ENCODE measurements around the gene RNF19B. TPM values are rescaled to one million over a fixed set of nuclear protein-coding genes. Genes with fewer than 3 reads are reported as not detected.

The RNF19B gene
- total RNA-seq, 1 donor from 2014 or later, result 9.9 TPM

DNA sequence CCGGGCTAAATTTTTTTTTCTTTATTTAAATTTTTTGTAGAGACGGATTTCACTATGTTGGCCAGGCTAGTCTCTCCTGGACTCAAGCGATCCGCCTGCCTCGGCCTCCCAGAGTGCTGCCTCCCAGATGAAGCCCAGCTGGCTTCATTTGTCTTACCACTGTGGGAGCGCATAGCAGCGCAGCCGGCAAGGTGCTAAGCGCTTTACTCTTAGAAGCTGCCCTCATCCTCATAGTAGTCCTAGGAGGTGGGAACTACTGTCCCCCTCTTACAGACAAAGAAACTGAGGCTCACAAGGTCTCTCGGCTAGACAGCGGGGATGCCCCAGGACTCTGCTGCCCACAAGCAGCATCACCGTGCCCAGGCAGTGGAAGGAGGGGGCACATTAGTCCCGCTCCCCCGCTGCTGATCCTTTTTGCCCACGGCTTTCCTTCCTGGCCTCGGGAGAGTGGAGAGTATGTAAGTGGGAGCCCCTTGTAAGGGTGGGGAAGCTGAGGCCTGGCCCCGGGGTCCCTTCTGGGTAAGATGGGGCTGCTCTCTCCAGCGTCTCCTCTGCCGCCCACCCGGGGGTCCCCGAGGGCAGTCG is 64.1 kb downstream of the RNF19B start:
- no peak for DNase-seq

GRCh38 chr1:32899586-32900296 is 64.9 kb downstream of the RNF19B start:
- DNase-seq, result no peak

- DNase-seq, result no peak
Measured at GRCh38 chr1:32898958-32899357, 65.7 kb downstream of the RNF19B start.

DNA sequence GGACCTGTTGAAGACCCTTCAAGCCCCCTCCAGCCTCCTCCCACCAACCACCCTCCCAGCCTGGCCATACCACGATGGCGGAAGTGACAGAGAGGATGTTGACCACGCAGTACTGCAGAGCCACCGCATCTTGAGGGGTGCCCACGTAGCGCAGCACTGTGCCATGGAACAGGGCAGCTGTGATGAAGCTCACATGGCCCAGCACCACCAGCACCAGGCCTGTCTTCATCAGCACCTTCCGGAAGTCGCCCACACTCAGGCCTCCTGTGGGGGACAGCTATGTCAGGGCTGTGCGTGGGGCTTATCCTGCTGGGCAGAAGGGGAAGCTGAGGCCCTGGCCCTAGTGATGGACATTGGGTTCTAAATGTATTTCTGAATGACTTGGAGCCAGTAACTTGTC is 66.6 kb downstream of the RNF19B start:
- no peak for DNase-seq

- no peak for DNase-seq
Measured at GRCh38 chr1:32897082-32898049, 67.2 kb downstream of the RNF19B start.

GRCh38 chr1:32896451-32896850 is 68.2 kb downstream of the RNF19B start:
- no peak for DNase-seq

- no peak for DNase-seq
Measured at GRCh38 chr1:32895325-32896215, 69.0 kb downstream of the RNF19B start.

DNA sequence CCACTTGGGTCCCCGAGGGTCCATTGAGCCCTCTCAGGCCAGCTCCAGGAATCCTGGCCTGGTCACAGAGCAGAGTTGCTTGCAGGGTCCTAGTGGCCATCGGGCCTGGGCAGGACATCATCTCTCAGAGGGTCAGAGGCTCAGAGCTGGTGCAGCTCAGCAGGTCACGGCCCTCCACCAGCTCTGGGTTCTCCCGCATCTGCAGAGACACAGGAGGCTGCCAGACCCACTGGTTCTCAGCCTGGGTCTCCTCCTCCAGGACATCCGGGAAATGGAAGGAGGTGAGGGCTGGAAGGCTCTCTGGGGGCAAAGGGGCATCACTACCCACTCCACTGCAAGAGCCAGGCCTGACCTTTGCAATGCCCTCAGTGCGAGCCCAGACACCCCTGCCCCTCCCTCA is 69.9 kb downstream of the RNF19B start:
- DNase-seq, result no peak

DNA sequence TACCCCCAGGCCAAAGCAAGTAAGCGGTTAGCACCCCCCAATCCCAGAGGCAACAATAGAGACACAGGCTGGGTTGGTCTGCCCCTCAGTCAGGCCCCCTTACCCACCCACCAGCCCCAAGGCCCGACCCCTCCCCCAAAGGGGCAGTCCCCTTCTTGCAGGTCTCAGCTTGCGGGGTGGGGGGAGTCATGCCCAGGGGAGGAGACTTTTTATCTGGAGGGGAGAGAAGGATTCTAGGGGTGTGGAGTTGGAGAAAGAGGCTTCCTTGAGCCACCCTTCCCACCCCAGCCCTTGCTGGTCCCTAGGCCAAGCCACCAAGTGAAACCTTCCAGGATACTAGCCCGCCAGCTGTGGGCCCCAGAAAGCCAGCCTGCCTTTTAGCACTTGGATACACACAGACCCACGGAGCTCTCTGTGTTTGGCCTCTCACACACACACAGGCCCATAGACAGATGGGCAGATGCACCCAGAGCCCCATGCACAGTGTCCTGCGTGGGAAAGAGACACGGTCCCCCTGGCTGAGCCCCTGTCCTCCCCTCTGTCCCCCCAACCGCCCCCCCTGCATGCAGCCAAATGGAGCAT is 70.5 kb downstream of the RNF19B start:
- DNase-seq, result peak; percentile 49

DNA sequence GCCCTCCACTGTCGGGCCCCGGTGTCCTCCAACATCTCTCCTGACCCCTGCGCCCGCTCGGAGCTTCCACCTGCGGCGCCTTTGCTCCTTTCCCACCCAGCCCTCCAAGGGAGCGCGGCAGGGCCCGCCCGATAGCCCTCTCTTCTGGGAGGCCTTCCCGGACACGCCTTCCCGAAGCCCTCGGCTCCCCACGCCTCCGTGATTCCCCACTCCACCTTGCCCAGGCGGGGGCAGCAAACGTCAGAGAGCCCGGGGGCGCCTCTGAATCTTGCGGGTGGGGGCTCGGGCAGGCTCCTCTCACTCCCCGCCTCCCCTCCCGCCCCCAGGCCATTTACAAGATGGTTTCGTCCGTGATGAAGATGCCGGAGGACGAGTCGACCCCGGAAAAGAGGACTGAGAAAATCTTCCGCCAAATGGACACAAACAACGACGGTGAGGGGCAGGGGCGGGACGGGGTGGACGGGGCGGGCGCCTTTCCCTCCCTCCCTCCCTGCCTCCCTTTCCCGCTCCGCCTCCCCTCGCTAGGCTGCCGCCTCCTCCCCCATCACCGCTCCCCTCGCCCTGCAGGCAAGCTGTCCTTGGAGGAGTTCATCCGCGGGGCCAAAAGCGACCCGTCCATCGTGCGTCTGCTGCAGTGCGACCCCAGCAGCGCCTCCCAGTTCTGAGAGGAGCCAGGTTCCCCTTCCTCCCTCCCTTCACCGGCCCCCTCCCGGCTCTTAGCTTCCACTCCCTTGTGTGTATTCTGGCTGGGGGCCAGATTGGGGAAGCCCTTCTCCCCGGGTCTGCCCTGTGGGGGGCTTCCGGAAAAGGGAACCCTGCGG is 71.2 kb downstream of the RNF19B start:
- peak; percentile 68 for DNase-seq

DNA sequence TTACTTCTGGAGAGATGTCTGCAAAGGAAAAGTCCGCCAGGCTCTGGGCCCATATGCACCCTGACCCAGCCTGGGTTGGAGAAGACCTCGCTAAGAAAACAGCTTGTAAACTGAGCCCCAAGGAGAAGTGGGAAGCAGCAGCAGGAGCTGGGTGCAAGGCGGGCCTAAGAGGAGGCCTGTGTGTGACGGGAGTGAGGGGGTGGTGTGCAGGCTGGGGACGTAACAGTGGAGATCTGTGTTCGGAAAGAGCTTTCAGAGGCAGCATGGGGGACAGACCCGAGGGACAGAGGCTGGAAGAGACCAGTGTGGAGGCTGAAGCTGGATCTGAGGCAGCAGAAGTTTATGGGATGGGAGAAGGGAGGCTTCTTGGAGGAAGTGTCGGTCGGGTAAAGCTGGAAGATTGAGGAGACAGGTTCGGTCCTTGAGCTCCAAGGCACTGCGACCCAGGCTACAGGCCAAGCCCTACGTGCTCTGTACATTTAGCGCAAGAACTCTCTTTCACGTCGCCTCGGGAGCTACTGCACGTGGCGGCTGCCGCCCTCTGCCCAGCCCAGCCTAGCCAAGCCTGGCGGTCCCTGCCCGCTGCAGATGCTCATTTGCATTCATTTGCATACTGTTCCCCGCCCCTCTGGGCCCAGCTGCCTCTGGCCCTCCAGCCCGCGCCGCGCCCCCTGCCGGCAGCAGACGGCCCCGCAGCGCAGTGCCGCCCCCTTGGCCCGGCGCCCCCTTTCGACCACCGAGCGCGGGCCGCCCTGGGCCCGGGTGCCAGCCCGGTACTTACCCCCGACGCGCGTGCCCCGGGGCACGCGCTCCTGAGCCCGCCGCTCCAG is 72.0 kb downstream of the RNF19B start:
- peak; percentile 71 for DNase-seq

- no peak for DNase-seq
Measured at GRCh38 chr1:32891630-32892029, 73.0 kb downstream of the RNF19B start.

- no peak for DNase-seq
Measured at GRCh38 chr1:32891241-32891570, 73.4 kb downstream of the RNF19B start.

GRCh38 chr1:32890516-32891240 is 73.9 kb downstream of the RNF19B start:
- no peak for DNase-seq

DNA sequence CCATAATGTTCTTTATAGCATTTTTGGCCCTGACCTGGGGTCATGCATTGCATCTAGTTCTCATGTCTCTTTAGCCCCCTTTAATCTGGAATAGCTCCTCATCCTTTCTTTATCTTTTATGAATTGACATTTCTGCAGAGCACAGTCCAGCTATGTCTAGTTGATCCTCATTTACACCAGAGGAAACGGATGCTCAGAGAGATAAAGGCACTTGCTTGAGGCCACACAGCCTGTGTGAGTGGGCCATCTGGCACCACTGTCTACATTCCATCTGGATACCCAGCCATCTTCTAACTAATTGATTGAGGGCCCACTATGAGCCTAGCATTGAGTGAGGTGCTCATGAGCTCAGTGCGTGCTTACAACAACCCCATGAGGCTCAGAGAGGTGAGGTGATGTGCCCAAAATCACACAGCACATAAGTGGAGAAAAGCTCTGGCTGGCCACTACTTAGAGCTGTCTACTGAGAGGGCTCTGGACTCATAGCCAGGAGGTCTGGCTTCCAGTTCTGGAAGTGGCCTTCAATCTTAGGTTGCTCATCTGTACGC is 74.8 kb downstream of the RNF19B start:
- no peak for DNase-seq

DNA sequence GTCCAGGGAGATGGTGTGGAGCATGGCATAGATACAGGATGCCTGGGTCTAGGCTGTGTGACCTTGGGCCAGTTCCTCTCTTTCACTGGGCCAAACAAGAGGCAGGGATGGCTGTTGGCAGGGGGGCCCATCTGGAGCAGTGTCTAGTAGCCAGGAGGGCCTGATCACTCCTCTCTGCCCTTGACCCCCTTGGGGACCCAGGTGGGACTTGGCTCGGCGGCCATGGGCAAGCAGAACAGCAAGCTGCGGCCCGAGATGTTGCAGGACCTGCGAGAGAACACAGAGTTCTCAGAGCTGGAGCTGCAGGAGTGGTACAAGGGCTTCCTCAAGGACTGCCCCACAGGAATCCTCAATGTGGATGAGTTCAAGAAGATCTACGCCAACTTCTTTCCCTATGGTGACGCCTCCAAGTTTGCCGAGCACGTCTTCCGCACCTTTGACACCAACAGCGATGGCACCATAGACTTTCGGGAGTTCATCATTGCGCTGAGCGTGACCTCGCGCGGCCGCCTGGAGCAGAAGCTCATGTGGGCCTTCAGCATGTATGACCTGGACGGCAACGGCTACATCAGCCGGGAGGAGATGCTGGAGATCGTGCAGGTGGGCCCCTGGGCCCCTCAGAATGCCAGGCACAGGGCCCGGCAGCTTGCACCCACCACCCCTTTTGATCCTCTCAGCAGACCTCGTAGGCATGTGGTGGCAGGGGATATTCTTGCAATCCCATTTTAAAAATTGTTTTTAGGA is 75.8 kb downstream of the RNF19B start:
- no peak for DNase-seq

DNA sequence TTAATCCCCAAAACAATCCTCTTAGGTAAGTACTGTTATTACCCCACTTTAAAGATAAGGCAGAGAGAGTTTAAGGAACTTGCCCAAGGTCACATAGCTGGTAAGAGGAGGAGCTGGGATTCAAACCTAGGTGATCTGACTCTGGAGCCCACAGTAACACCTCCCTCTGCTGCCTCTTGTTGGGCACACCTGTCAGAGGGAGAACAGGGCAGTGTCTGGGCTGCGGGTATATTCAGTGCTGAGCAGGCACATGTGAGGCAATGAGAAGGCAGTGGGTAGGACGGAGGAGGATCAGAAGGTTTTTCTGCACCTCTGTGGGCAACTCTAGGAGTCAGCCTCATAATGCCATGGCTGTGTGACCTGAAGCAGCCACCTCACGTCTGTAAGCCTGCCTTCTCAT is 76.5 kb downstream of the RNF19B start:
- DNase-seq, result no peak

DNA sequence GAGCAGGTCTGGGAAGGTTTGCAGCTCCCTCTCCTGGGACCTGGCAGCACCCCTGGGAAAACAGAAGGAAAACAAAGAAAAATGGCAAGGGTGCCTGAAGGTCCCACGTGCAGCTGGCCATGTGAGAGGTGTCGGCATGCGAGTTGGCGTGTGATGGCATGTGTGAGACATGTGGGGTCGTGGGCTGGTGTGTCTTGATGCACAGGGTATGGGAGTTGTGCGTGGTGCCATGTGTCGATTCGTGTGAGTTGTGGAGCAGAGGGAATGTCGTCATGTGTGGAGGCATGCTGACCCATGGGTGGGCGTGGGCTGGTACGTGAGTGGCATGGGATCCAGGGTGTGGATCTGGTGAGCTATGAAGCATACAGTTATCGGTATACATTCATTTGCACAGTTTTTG is 77.0 kb downstream of the RNF19B start:
- no peak for DNase-seq

Data from tongue (tissue), 2 donors.